ENCODE results near the gene ATP8B4.
"Not testable (repeated sequence)": the region's sequence is repeated elsewhere in the genome, so short reads cannot be mapped to it uniquely, and the experiment has no call there.

ATP8B4 gene

GRCh38 chr15:50119063-50120040 is at the start of gene ATP8B4:
ATP8B4 (minus strand) TSS chr15:50119233; CDS start chr15:50106966, 12,267 bp downstream.
- DNase-seq (ENCODE audit: low read depth in 2 of 2): no peak

GRCh38 chr15:50168379-50168778 is 49.3 kb upstream of the ATP8B4 start:
- DNase-seq (ENCODE audit: low read depth in 2 of 2): no peak

- no peak for DNase-seq (ENCODE audit: low read depth in 2 of 2)
Measured at GRCh38 chr15:50167110-50167509, 48.1 kb upstream of the ATP8B4 start.

- DNase-seq (ENCODE audit: low read depth in 2 of 2): peak; percentile 56 to 67
Measured at GRCh38 chr15:50166216-50166615, 47.2 kb upstream of the ATP8B4 start.

- no peak for DNase-seq (ENCODE audit: low read depth in 2 of 2)
Measured at GRCh38 chr15:50164458-50164857, 45.4 kb upstream of the ATP8B4 start.

GRCh38 chr15:50163719-50164410 is 44.8 kb upstream of the ATP8B4 start:
- no peak for DNase-seq (ENCODE audit: low read depth in 2 of 2)

GRCh38 chr15:50162969-50163718 is 44.1 kb upstream of the ATP8B4 start:
- DNase-seq (ENCODE audit: low read depth in 2 of 2): no peak

GRCh38 chr15:50158236-50158635 is 39.2 kb upstream of the ATP8B4 start:
- not testable (repeated sequence) for DNase-seq (ENCODE audit: low read depth in 2 of 2)

GRCh38 chr15:50151476-50151875 is 32.4 kb upstream of the ATP8B4 start:
- DNase-seq (ENCODE audit: low read depth in 2 of 2): no peak

- no peak for DNase-seq (ENCODE audit: low read depth in 2 of 2)
Measured at GRCh38 chr15:50150851-50151250, 31.8 kb upstream of the ATP8B4 start.

- DNase-seq (ENCODE audit: low read depth in 2 of 2): no peak
Measured at GRCh38 chr15:50150349-50150748, 31.3 kb upstream of the ATP8B4 start.

- DNase-seq (ENCODE audit: low read depth in 2 of 2): no peak
Measured at GRCh38 chr15:50149090-50149489, 30.1 kb upstream of the ATP8B4 start.

- DNase-seq (ENCODE audit: low read depth in 2 of 2): peak; percentile 26 to 36
Measured at GRCh38 chr15:50148362-50148963, 29.4 kb upstream of the ATP8B4 start.

GRCh38 chr15:50146632-50147031 is 27.6 kb upstream of the ATP8B4 start:
- no peak for DNase-seq (ENCODE audit: low read depth in 2 of 2)

GRCh38 chr15:50145451-50145872 is 26.4 kb upstream of the ATP8B4 start:
- peak; percentile 65 to 73 for DNase-seq (ENCODE audit: low read depth in 2 of 2)

- DNase-seq (ENCODE audit: low read depth in 2 of 2): no peak
Measured at GRCh38 chr15:50144341-50145120, 25.5 kb upstream of the ATP8B4 start.

GRCh38 chr15:50143255-50143860 is 24.3 kb upstream of the ATP8B4 start:
- no peak for DNase-seq (ENCODE audit: low read depth in 2 of 2)

GRCh38 chr15:50141856-50142255 is 22.8 kb upstream of the ATP8B4 start:
- DNase-seq (ENCODE audit: low read depth in 2 of 2): no peak

- no peak for DNase-seq (ENCODE audit: low read depth in 2 of 2)
Measured at GRCh38 chr15:50140983-50141382, 21.9 kb upstream of the ATP8B4 start.

- no peak for DNase-seq (ENCODE audit: low read depth in 2 of 2)
Measured at GRCh38 chr15:50140098-50140497, 21.1 kb upstream of the ATP8B4 start.
